Ectodermal cell (in vitro differentiated cells): Measurements from ENCODE around the gene MRPL28.

Source experiments
- H3K27ac ChIP-seq: 2 replicates; pipeline ENCODE4 v1.7.0; 2013; ENCODE audit warnings: mild to moderate bottlenecking, low read depth, low read length; ENCODE audit not compliant: insufficient read depth, poor library complexity, severe bottlenecking
- H3K27me3 ChIP-seq: 2 replicates; pipeline ENCODE4 v1.7.0; 2013; ENCODE audit warnings: mild to moderate bottlenecking, low read length; ENCODE audit not compliant: insufficient read depth, control insufficient read depth, poor library complexity, severe bottlenecking
- H3K36me3 ChIP-seq: one replicate; pipeline ENCODE4 v1.7.0; 2013; ENCODE audit warnings: low read length; ENCODE audit not compliant: control insufficient read depth, insufficient read depth
- H3K4me1 ChIP-seq: one replicate; pipeline ENCODE4 v1.7.0; 2013; ENCODE audit warnings: low read length; ENCODE audit not compliant: control insufficient read depth, insufficient read depth
- H3K4me3 ChIP-seq: 2 replicates; pipeline ENCODE4 v1.7.0; 2013; ENCODE audit warnings: low read depth, low read length, control low read depth; ENCODE audit not compliant: insufficient read depth
- H3K9me3 ChIP-seq: 2 replicates; pipeline ENCODE4 v1.7.0; 2013; ENCODE audit warnings: mild to moderate bottlenecking, low read length, moderate library complexity; ENCODE audit not compliant: control insufficient read depth
- whole genome bisulfite sequencing, 2 experiments: methylation state at CpG; one replicate each; pipeline ENCODE4 v1.1.7; 2013; ENCODE audit warnings: missing lambda C conversion rate in 2 of 2; 5-methylcytosine and 5-hydroxymethylcytosine counted together

MRPL28 gene

GRCh38 chr16:324201-324450 is 46.2 kb downstream of the MRPL28 start:
- 92 to 93% methylated on average over 17 of the region's 17 CpGs for WGBS, 2 experiments
- H3K9me3 ChIP-seq: no peaks in the 10 kb centered on the region
- H3K36me3 ChIP-seq: no peaks in the 10 kb centered on the region
- peaks cover 3% of the 10 kb centered on the region for H3K4me1 ChIP-seq
- H3K27me3 ChIP-seq: no peaks in the 10 kb centered on the region
- H3K27ac ChIP-seq: no peak overlapping the region
- no peak overlapping the region for H3K4me3 ChIP-seq

GRCh38 chr16:322476-323143 is 47.7 kb downstream of the MRPL28 start:
- 93 to 94% methylated on average over 13 of the region's 13 CpGs for WGBS, 2 experiments

GRCh38 chr16:321532-321931 is 48.8 kb downstream of the MRPL28 start:
- Histone ChIP-seq H3K27ac (no peak overlapping the region), H3K36me3 (no peaks in the 10 kb centered on the region), H3K27me3 (no peaks in the 10 kb centered on the region), H3K4me1 (no peaks in the 10 kb centered on the region), H3K4me3 (no peak overlapping the region), H3K9me3 (no peaks in the 10 kb centered on the region)
- WGBS, 2 experiments: 80 to 87% methylated on average over 9 of the region's 9 CpGs

More at GRCh38 chr16:322476-323143, 47.7 kb downstream of the MRPL28 start:
- Histone ChIP-seq H3K27me3 (no peaks in the 10 kb centered on the region), H3K4me1 (peaks cover 3% of the 10 kb centered on the region), H3K27ac (no peak overlapping the region), H3K9me3 (no peaks in the 10 kb centered on the region), H3K4me3 (no peak overlapping the region), H3K36me3 (no peaks in the 10 kb centered on the region)

GRCh38 chr16:320206-320605 is 50.1 kb downstream of the MRPL28 start:
- 91 to 98% methylated on average over 5 of the region's 5 CpGs for WGBS, 2 experiments
- no peaks in the 10 kb centered on the region for H3K4me1 ChIP-seq

GRCh38 chr16:318628-319027 is 51.7 kb downstream of the MRPL28 start:
- H3K27ac ChIP-seq: no peak overlapping the region

More at GRCh38 chr16:320206-320605, 50.1 kb downstream of the MRPL28 start:
- no peak overlapping the region for H3K4me3 ChIP-seq
- no peaks in the 10 kb centered on the region for H3K9me3 ChIP-seq
- no peaks in the 10 kb centered on the region for H3K36me3 ChIP-seq
- H3K27me3 ChIP-seq: no peaks in the 10 kb centered on the region
- H3K27ac ChIP-seq: no peak overlapping the region

GRCh38 chr16:317583-317982 is 52.8 kb downstream of the MRPL28 start:
- no peak overlapping the region for H3K4me3 ChIP-seq
- no peaks in the 10 kb centered on the region for H3K9me3 ChIP-seq
- H3K27ac ChIP-seq: no peak overlapping the region
- WGBS, 2 experiments: 94% methylated on average over 5 of the region's 5 CpGs
- H3K4me1 ChIP-seq: no peaks in the 10 kb centered on the region
- no peaks in the 10 kb centered on the region for H3K27me3 ChIP-seq
- H3K36me3 ChIP-seq: no peaks in the 10 kb centered on the region

More at GRCh38 chr16:318628-319027, 51.7 kb downstream of the MRPL28 start:
- Histone ChIP-seq H3K36me3 (no peaks in the 10 kb centered on the region), H3K27me3 (no peaks in the 10 kb centered on the region), H3K4me1 (no peaks in the 10 kb centered on the region), H3K9me3 (no peaks in the 10 kb centered on the region), H3K4me3 (no peak overlapping the region)
- 67 to 69% methylated on average over 22 of the region's 22 CpGs for WGBS, 2 experiments
